K562 (cell line): ENCODE measurements around the gene RBM20.

ENCODE experiments used
- AFF4 ChIP-seq: sonication (generic); formaldehyde crosslinking; IDR thresholded peaks from 2 replicates; pipeline ENCODE4 v1.8.0; 2023; ENCODE audit warnings: mild to moderate bottlenecking, missing genetic modification reagents
- MEIS2 ChIP-seq: fragments of 450-650 bp; IDR thresholded peaks from 2 replicates; pipeline ENCODE4 v1.6.1; 2014; ENCODE audit warnings: mild to moderate bottlenecking; ENCODE audit not compliant: partially characterized antibody
- ZNF717 ChIP-seq: fragments of 250-450 bp; sonication (Bioruptor Pico); IDR thresholded peaks from 2 replicates; pipeline ENCODE4 v1.5.0; 2021

- TF ChIP-seq AFF4 (CRISPR knock-in tag) (no peak), MEIS2 (no peak), ZNF717 (CRISPR knock-in tag) (no peak)
These were observed 166.5 kb downstream of the RBM20 start for GRCh38 chr10:110810625-110811024.
